Ovary (tissue), 9 donors: ENCODE measurements around the gene ASXL2. TPM values are rescaled to one million over a fixed set of nuclear protein-coding genes. Genes with fewer than 3 reads are reported as not detected.
"Not testable (repeated sequence)": the region's sequence is repeated elsewhere in the genome, so short reads cannot be mapped to it uniquely, and the experiment has no call there.

Source experiments
- DNase-seq, 5 donors: peaks; one replicate each; pipeline ENCODE4 v3.0.0-alpha.2; 2019 to 2020
- H3K27ac ChIP-seq, 2 donors: fragments of 200-600 bp; one replicate each; pipeline versions ENCODE4 v1.5.1 to v1.8.0; 2019 to 2022
- H3K27me3 ChIP-seq: fragments of 200-600 bp; one replicate; pipeline ENCODE4 v1.8.0; 2022
- H3K36me3 ChIP-seq: fragments of 200-600 bp; sonication (generic); one replicate; pipeline ENCODE4 v1.5.1; 2019
- H3K4me1 ChIP-seq: one replicate; pipeline ENCODE4 v1.8.1; 2013; ENCODE audit warnings: mild to moderate bottlenecking, moderate library complexity; ENCODE audit not compliant: insufficient read depth
- H3K4me3 ChIP-seq: fragments of 200-600 bp; sonication (generic); one replicate; pipeline ENCODE4 v1.5.1; 2017
- H3K9me3 ChIP-seq, 2 donors: fragments of 200-600 bp in 1 of 2; sonication (generic) in 1 of 2; one replicate each; pipeline versions ENCODE4 v1.5.1 to v1.8.1; 2013 to 2019; ENCODE audit warnings: mild to moderate bottlenecking in 1 of 2, moderate library complexity in 1 of 2
- EP300 ChIP-seq: sonication (generic); formaldehyde crosslinking; IDR thresholded peaks from one replicate; pipeline ENCODE4 v1.6.1; 2017; ENCODE audit warnings: antibody characterized with exemption
- POLR2A ChIP-seq: fragments of 450-650 bp; IDR thresholded peaks from one replicate; pipeline ENCODE4 v1.6.1; 2017; ENCODE audit warnings: antibody characterized with exemption, mild to moderate bottlenecking, moderate library complexity
- WGBS, 3 donors: extraction: QIAGEN DNeasy Blood & Tissue Kit in 1 of 3; methylation state at CpG; one replicate each; pipeline versions ENCODE4 v1.1.5 to v1.1.7; 2013 to 2017; 5-methylcytosine and 5-hydroxymethylcytosine counted together
- intact Hi-C, 4 donors: fragments of 100-400 bp; cut with DNase I; formaldehyde crosslinking; loops; one replicate each; pipeline versions ENCODE4 v1.11.0 to v1.15.1; 2022 to 2023
- polyA plus RNA-seq, 2 donors: library from polyadenylated mRNA; stranded (reverse); fragments of 200-250 nt in 1 of 2; fragments of 350-450 nt in 1 of 2; fragmentation: Illumina TruSeq in 1 of 2; extraction: RNeasy Lipid Tissue Mini Kit (QIAGEN cat#74804) in 1 of 2; gene quantifications; one replicate each; pipeline ENCODE4 v1.2.3, GENCODE V29; 2013 to 2014
- total RNA-seq, 7 donors: library from RNA; depleted of rRNA in 2 of 7; stranded (reverse); fragments of >200 nt in 2 of 7; fragmentation: NEBNext Ultra II Directional in 3 of 7; extraction: Animal tissue kit (Norgen Biotek cat#: 25700) in 3 of 7; gene quantifications; one replicate each; pipeline versions ENCODE4 v1.1.0 to v1.2.4, GENCODE V29; 2016 to 2023
- TF ChIP-seq, protein P1 (sequence below), 3 donors: fragments of 450-650 bp in 2 of 3; fragments of 200-600 bp in 1 of 3; IDR thresholded peaks; one replicate each; pipeline versions ENCODE4 v1.5.1 to v1.8.0; 2016 to 2022; ENCODE audit warnings: antibody characterized with exemption in 3 of 3, mild to moderate bottlenecking in 1 of 3
- donor health status: DM: no; HTN: no; CAD: no; lungs with moderate emphysema.
- donor health status: DM: no; HTN: no; CAD: no.
- donor health status: Bipolar disorder and iron deficiency.
- donor health status: DM: yes; HTN: yes; CAD: no.
- donor health status: DM: no; HTN: no; CAD: no.
- donor health status: DM: yes; HTN: yes; CAD: no.

ASXL2 gene
- total and polyA plus RNA-seq, 9 donors: 3.0 to 25.0 (median 16.4) TPM

DNA sequence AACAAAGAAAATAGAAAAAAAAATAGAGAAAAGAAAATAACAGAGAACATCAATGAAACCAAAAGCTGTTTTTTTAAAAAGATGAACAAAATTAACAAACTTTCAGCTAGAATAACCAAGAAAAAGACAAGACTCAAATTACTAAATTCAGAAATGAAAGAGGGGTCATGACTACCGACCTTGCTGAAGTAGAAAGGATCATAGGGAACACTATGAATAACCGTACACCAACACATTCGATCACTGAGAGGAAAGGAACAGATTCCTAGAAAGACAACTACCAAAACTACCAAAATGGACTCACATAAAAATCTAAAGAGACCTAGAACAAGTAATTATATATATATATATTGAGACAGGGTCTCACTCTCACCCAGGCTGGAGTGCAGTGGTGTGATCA is 167.5 kb downstream of the ASXL2 start:
- H3K4me1 ChIP-seq: no peaks in the 10 kb centered on the region
- no peaks in the 10 kb centered on the region for H3K36me3 ChIP-seq
- H3K27me3 ChIP-seq: no peaks in the 10 kb centered on the region
- no peak overlapping the region for H3K27ac ChIP-seq
- no peak overlapping the region for H3K4me3 ChIP-seq
- DNase-seq: no peak
- intact Hi-C loops: no loop called here
- H3K9me3 ChIP-seq: no peaks in the 10 kb centered on the region
- TF ChIP-seq, protein P1, sequence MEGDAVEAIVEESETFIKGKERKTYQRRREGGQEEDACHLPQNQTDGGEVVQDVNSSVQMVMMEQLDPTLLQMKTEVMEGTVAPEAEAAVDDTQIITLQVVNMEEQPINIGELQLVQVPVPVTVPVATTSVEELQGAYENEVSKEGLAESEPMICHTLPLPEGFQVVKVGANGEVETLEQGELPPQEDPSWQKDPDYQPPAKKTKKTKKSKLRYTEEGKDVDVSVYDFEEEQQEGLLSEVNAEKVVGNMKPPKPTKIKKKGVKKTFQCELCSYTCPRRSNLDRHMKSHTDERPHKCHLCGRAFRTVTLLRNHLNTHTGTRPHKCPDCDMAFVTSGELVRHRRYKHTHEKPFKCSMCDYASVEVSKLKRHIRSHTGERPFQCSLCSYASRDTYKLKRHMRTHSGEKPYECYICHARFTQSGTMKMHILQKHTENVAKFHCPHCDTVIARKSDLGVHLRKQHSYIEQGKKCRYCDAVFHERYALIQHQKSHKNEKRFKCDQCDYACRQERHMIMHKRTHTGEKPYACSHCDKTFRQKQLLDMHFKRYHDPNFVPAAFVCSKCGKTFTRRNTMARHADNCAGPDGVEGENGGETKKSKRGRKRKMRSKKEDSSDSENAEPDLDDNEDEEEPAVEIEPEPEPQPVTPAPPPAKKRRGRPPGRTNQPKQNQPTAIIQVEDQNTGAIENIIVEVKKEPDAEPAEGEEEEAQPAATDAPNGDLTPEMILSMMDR (IDR thresholded peaks at IDR 0.05): no peak
- TF ChIP-seq EP300 (no peak), POLR2A (no peak)
- 89 to 93% (median 91%) methylated on average over 3 of the region's 3 CpGs for WGBS, 3 donors

DNA sequence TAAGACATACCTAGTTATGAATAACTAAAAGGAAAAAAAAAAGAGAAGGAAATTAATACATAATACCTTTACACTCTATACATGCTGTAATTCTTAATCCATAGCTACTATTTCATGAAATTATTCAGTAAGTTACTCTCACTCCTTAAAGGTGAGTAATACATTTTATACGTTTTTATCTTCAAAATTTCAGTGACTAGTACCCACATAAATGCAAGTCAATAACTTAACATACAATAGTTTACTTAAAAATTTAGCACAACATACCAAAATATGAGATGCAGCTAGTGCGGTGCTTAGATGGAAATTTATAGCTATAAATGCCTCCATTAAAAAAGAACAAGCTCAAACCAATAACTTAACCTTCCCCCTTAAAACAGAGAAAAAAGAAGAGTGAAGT is 168.9 kb downstream of the ASXL2 start:
- no peak for DNase-seq
- no peaks in the 10 kb centered on the region for H3K36me3 ChIP-seq
- H3K27me3 ChIP-seq: no peaks in the 10 kb centered on the region
- TF ChIP-seq, protein P1 (IDR thresholded peaks at IDR 0.05): no peak
- no peak for TF ChIP-seq POLR2A
- TF ChIP-seq EP300: no peak
- no peak overlapping the region for H3K4me3 ChIP-seq
- no peak overlapping the region for H3K27ac ChIP-seq
- H3K4me1 ChIP-seq: no peaks in the 10 kb centered on the region
- intact Hi-C loops: no loop called here
- H3K9me3 ChIP-seq: no peaks in the 10 kb centered on the region
- 85 to 92% (median 86%) methylated on average over 2 of the region's 2 CpGs for WGBS, 3 donors

DNA sequence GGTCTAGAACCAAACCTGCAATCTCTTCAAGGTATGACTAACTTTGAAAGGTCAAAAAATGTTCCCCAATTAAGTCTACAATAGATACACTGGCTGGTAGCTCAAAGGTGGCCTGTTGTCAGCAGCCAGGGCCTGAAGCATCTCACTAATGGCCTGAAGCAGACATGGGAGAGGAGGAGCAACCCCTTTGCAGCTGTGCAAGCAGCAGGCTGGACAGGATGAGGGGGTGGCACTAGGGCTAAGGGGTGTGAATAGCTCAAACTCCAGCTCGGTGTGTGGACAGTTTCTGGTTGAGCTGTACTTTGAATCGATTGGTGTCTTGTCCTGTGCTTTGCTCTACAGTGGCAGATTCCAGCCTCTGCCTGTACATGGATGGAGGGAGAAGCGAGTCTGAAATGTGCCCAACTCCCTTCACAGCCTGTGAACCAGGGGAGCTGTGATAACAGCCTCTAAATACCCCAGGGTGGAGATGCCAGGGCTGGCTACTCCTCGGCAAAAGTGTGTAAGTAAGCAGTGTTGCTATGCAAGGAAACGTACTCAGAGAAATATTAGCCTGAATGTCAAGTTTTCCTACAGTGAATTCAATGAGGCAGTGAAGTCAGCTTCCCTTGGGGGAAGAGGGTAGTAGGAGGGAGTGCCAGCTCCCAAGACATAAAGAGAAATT is 170.2 kb downstream of the ASXL2 start:
- TF ChIP-seq, protein P1 (IDR thresholded peaks at IDR 0.05): no peak
- TF ChIP-seq POLR2A (no peak), EP300 (no peak)
- H3K27ac ChIP-seq: no peak overlapping the region
- 61 to 73% (median 65%) methylated on average over 5 of the region's 5 CpGs for WGBS, 3 donors
- no peaks in the 10 kb centered on the region for H3K36me3 ChIP-seq
- intact Hi-C loops: no loop called here
- H3K4me3 ChIP-seq: no peak overlapping the region
- no peaks in the 10 kb centered on the region for H3K4me1 ChIP-seq
- no peak for DNase-seq
- H3K27me3 ChIP-seq: no peaks in the 10 kb centered on the region
- no peaks in the 10 kb centered on the region for H3K9me3 ChIP-seq

DNA sequence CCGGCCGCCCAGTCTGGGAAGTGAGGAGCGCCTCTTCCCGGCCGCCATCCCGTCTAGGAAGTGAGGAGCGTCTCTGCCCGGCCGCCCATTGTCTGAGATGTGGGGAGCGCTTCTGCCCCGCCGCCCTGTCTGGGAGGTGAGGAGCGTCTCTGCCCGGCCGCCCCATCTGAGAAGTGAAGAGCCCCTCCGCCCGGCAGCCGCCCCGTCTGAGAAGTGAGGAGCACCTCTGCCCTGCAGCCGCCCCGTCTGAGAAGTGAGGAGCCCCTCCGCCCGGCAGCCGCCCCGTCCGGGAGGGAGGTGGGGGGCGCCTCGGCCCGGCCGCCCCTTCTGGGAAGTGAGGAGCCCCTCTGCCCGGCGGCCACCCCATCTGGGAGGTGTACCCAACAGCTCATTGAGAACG is 172.7 kb downstream of the ASXL2 start:
- H3K27ac ChIP-seq, H3K27me3 ChIP-seq, intact Hi-C loops, H3K4me3 ChIP-seq, DNase-seq, H3K36me3 ChIP-seq, H3K4me1 ChIP-seq, H3K9me3 ChIP-seq: not testable (repeated sequence)
- 96 to 97% (median 96%) methylated on average over 27 to 33 of the region's 33 CpGs for WGBS, 3 donors

DNA sequence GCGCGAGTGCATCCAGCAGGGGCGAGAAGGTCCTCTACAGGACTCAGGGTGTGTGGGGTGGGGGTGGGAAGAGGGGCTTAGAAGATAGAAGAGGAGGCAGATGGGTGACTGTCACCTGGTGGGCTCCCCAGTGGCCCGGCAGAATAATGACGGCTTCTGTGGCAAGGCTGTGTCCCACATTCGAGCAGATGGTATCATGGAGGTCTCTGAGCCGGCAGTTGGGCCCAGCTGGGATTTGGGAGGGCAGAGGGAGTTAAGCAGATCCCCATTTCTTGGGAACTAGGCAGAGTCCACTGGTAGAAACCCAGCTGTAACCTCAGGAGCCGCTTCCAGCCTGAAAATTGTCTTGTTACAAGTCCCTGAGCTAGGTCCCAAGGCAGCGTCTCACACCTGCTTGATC is 176.5 kb downstream of the ASXL2 start:
- intact Hi-C loops: no loop called here
- Histone ChIP-seq H3K4me3 (no peak overlapping the region), H3K9me3 (no peaks in the 10 kb centered on the region), H3K27ac (no peak overlapping the region), H3K36me3 (no peaks in the 10 kb centered on the region), H3K27me3 (no peaks in the 10 kb centered on the region), H3K4me1 (no peaks in the 10 kb centered on the region)
- TF ChIP-seq, protein P1 (IDR thresholded peaks at IDR 0.05): no peak
- TF ChIP-seq POLR2A (no peak), EP300 (no peak)
- DNase-seq: no peak
- 83 to 88% (median 87%) methylated on average over 9 of the region's 9 CpGs for WGBS, 3 donors
